Raji (cell line): Measurements from ENCODE around the gene ZNF778.

Experiments used
- POLR2A ChIP-seq: IDR thresholded peaks from 2 replicates; pipeline ENCODE4 v1.6.1; 2011; ENCODE audit warnings: low read depth, low read length, control low read depth; ENCODE audit not compliant: insufficient read depth

The ZNF778 gene

DNA sequence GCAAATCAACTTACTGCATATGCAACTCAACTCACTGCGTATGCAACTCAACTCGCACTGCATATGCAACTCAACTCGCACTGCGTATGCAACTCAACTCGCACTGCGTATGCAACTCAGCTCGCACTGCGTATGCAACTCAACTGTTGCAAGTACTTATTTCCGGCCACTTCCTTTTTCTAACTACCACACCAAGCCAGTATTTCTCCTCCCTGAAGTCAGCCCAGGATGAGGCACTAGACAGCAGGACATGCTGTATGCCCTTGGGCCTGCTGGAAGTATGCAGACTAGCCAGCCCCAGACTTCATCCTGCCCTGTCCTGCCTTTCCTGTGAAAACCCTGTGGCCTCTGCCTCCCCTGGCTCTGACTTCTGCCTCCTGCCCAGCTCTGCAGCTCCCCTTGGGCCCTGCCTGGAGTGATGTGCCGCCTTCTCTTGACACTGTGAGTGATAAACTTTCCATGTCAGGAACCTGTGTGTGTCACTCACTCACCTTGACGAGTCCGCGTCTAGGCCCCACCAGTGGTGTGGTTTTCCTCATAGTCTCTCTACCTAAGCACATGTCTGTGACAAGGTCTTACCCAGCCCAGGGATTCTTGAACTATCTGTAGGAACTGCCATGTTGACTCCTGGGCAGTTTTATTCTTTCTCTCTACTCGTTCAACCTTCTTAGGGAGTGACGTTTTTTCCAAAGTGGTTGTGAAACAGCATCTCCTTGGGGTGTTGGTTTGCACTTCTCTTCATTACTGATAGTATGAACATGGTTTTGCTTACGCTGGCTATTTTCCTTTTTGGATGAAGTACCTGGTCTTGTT is 16.4 kb downstream of the ZNF778 start:
- no peak for TF ChIP-seq POLR2A

GRCh38 chr16:89237733-89238132 is 20.2 kb downstream of the ZNF778 start:
- TF ChIP-seq POLR2A, result no peak

- TF ChIP-seq POLR2A, result peak; percentile 99
These were observed 23.9 kb downstream of the ZNF778 start for GRCh38 chr16:89241187-89242007.

DNA sequence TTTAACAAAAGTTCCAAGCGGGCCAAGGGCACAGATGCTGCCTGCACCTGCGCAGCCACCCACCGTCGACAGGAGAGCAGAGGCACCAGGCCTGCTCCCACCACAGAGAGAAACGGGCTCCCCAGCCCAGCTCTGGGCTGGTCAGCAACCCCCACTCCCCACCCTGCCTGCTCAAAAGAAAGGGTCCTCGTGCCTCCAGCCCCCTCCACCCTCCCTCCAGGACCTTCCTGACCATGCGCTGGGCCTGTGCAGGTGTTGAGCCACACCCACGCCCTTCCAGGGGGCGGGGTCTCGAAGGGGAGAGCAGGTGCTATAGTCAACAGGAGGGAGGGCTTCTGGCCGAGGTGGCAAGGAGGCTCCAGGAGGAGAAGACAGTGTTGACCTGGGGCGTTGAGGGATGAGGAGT is 25.3 kb downstream of the ZNF778 start:
- no peak for TF ChIP-seq POLR2A

DNA sequence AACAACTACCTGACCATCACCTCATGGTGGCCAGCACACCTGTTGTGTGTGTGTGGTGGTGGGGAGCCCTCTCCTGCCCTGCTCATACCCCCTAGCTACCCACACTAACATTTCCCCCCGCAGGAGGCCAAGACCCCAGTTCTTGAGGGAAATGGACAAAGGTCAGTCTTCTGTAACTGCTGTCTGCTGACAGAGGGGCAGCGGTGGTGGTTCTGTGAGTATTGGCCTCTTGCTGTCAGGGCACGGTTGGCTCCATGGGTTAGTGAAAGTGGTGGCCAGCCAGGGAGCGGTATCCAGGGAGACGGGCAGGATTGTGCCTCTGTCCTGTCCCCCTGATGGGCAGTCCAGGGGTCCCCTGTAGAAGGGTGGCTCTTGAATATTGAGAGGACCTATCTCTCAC is 26.2 kb downstream of the ZNF778 start:
- TF ChIP-seq POLR2A, result no peak

GRCh38 chr16:89244754-89245153 is 27.3 kb downstream of the ZNF778 start:
- TF ChIP-seq POLR2A, result no peak

- TF ChIP-seq POLR2A, result no peak
These were observed 28.9 kb downstream of the ZNF778 start for GRCh38 chr16:89246383-89246902.

DNA sequence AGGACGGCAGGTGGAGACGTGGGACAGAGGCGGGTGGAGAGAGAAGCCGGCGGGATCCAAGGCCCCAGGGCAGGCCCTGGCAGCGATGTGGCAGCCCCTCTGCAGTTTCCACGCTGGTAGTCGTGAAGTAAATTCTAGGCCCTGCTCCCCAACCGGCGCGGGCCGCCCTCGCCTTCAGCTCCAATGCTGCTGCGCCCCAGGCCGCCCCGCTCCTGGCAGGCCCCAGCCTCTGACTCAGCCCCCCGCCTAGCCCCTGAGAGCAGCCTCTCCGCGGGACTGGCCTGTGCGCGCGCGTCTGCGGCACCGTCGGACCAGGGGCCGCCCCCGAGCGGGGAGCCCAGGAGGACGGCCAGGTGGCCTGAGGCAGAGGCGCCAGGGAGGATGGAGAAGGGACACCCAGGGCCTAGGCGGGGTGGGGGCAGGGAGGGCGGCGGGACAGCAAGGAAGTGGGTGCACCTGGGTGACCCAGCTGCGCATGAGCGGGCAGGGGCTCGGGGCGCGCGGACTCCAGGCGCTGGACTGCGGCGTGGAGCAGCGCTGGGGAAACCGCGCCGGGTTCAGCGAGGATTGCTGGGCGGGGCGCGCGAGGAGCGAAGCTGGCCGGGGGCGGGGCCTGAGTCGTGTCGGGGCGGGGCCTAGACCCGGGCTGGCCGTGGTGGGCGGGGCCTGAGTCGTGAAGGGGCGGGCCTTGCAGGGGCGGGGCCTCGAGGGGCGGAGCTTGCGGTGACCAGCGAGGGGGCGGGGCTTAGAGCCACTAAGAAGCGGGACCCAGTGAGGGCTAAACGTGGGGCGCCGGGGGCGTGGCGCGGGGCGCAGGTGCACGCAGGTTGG is 29.6 kb downstream of the ZNF778 start:
- TF ChIP-seq POLR2A, result no peak

GRCh38 chr16:89248196-89248982 is 30.9 kb downstream of the ZNF778 start:
- TF ChIP-seq POLR2A, result no peak

DNA sequence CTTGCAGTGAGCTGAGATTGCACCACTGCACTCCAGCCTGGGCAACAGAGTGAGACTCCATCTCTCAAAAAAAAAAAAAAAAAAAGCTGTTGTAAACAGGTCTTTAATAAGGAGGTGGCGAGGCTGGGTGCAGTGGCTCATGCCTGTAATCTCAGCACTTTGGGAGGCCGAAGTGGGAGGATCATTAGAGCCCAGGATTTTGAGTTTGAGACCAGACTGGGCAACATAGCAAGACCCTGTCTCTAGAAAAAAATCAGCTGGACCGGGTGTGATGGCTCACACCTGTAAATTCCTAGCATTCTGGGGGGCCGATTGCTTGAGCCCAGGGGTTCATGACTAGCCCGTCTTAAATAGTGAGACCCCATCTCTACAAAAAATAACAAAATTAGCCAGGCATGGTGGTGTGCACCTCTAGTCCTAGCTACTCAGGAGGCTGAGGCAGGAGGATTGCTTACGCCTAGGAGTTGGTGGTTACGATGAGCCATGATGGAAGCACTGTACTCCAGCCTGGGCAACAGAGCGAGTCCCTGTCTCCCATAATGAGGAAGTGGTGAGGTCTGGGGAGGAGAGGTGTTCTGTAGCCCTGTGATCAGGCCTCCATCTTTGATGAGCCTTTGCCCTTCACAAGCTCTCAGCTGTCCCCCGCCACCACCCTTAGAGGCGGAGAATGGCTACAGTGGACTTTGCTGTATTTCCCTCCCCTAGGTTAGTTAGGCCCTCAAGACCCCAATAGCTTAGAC is 36.2 kb downstream of the ZNF778 start:
- no peak for TF ChIP-seq POLR2A

DNA sequence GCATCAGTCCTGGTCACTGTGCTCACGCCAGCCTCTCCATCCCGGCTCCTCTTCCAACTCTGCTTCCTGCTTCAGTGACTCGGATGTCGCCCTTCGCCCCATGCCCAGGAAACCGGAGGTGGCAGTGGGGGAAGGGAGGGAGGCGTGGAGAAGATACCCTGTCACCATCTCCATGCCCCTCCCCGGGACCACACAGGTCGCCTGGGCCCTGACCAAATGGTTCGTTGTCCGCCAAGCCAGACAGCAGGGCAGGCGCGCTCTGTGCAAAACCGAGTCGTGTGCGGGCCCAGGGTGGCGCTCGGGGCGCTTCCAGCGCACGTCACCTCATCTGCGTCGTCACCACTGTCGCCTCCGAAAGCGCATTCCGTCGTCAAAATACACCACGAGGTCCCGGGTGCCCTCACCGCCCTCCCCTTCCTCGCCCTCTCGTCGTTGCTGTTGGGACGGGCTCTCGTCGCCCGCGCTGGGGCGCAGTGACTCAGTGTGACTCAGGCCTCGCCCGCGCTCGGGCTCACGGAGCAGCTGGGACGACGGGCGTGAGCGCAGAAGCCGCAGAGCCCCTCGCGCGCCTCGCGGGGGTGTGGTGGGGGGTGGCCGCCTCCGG is 39.2 kb downstream of the ZNF778 start:
- no peak for TF ChIP-seq POLR2A

GRCh38 chr16:89257281-89257731 is 39.8 kb downstream of the ZNF778 start:
- TF ChIP-seq POLR2A, result no peak
